ENCODE results near the gene FUT7. TPM values are rescaled to one million over a fixed set of nuclear protein-coding genes. Genes with fewer than 3 reads are reported as not detected.
A peak's percentile ranks its signal among the peaks of the same experiment; 100 is the strongest.

Gene FUT7
- total and polyA plus RNA-seq, 2 of the 13 experiments (the other 11 are each of a cell fraction or from before 2014, with no cell fraction given) = 0.05 TPM; not detected in 1

- TF ChIP-seq ZNF652 (CRISPR knock-in tag; IDR thresholded peaks at IDR 0.05; ENCODE audit: borderline replicate concordance, low read depth) (no peak), ZBED4 (CRISPR knock-in tag; IDR thresholded peaks at IDR 0.05; ENCODE audit: borderline replicate concordance) (no peak), ZSCAN29 (CRISPR knock-in tag; conservative IDR thresholded peaks at IDR 0.05) (no peak), SP5 (CRISPR knock-in tag; IDR thresholded peaks at IDR 0.05; ENCODE audit: borderline replicate concordance, low read depth) (no peak), DRAP1 (CRISPR knock-in tag; IDR thresholded peaks at IDR 0.05) (peak; percentile 64), ZNF749 (CRISPR knock-in tag; IDR thresholded peaks at IDR 0.05; ENCODE audit: borderline replicate concordance) (no peak), PRDM4 (CRISPR knock-in tag; IDR thresholded peaks at IDR 0.05; ENCODE audit: borderline replicate concordance) (no peak), ZFP36L2 (CRISPR knock-in tag; IDR thresholded peaks at IDR 0.05) (no peak), ZNF891 (CRISPR knock-in tag; IDR thresholded peaks at IDR 0.05) (0 out of 2 replicates have a peak, but pooled peaks have one; percentile 27), KIAA2018 (CRISPR knock-in tag; IDR thresholded peaks at IDR 0.05; ENCODE audit: borderline replicate concordance) (no peak), ZZZ3 (CRISPR knock-in tag; IDR thresholded peaks at IDR 0.05; ENCODE audit: borderline replicate concordance) (no peak), ZNF317 (CRISPR knock-in tag; IDR thresholded peaks at IDR 0.05) (no peak), GATA4 (IDR thresholded peaks at IDR 0.05; ENCODE audit: borderline replicate concordance, low read depth) (no peak)
Observed at GRCh38 chr9:136996361-136997292, 35.3 kb downstream of the FUT7 start, which contains the start of gene CLIC3 (continued).
